GM12801 (cell line): ENCODE results near the gene GLS.

Source experiments
- TF ChIP-seq, protein P1 (sequence below): IDR thresholded peaks from one replicate; pipeline ENCODE4 v1.5.1; 2011; ENCODE audit warnings: control low read depth; ENCODE audit not compliant: insufficient read length; ENCODE audit errors: extremely low read depth

GLS gene

DNA sequence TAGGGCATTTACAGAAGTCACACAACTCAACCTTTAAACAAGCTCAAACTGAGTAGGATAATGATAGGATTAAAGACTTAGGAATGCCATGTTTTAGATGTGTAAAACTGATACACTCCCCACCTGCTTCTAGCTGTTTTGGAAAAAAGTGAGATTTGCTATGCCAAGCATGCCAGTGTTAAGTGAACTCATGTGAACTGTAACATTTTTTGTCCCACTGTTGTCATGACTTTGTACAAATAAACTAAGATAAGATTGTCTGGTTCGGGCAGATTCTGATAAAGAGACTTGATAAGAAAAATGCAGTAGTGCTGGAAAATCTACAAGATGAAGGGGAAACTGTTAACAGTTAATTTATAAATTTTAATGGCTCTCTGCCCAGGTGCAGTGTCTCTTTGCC lies 66.5 kb downstream of the GLS start:
- TF ChIP-seq, protein P1, sequence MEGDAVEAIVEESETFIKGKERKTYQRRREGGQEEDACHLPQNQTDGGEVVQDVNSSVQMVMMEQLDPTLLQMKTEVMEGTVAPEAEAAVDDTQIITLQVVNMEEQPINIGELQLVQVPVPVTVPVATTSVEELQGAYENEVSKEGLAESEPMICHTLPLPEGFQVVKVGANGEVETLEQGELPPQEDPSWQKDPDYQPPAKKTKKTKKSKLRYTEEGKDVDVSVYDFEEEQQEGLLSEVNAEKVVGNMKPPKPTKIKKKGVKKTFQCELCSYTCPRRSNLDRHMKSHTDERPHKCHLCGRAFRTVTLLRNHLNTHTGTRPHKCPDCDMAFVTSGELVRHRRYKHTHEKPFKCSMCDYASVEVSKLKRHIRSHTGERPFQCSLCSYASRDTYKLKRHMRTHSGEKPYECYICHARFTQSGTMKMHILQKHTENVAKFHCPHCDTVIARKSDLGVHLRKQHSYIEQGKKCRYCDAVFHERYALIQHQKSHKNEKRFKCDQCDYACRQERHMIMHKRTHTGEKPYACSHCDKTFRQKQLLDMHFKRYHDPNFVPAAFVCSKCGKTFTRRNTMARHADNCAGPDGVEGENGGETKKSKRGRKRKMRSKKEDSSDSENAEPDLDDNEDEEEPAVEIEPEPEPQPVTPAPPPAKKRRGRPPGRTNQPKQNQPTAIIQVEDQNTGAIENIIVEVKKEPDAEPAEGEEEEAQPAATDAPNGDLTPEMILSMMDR = no peak

DNA sequence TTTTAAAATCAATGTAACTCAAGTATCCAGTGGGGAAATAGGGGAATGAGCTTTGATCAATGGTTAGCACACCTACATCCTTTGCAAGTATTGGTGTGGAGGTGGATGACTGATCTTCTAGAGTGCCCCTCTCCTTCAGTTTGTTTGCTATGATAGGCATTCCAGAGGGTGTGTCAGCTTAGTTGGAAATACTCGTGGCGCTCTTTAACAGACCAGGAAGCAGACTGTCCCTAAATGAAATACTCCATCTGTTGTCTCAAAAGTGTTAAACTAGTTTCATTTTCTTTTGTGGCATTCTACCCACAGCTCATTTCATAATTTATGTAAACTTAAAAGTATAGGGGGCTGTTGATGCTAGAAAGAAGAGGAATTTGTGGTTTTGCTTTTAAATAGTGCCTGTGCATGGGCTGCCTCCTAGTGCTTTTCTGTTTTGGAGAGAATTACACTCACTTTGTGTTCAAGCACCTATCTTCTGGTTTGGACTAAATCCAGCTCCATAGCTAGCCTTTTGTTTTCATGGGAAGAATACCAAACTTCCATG lies 67.2 kb downstream of the GLS start:
- TF ChIP-seq, protein P1 = no peak

DNA sequence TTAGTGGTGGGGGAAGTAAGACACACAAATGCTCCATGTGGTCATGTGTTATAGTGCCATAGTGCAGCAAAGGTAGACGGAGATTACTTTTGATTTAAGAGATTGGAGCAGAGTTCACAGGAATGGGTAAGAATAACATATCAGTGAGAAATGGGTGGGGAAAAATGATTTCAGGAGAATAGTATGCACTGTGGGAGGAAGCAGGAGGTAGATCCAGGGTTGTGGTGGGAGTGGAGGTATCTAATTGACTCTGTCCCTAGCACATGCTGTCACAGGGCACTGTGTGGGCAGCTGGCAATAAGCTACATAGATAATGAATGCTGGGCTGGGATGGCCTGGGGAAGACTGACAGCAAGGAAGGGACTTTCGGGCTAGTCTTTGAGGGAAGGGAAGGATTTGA lies 68.0 kb downstream of the GLS start:
- TF ChIP-seq, protein P1 = no peak

DNA sequence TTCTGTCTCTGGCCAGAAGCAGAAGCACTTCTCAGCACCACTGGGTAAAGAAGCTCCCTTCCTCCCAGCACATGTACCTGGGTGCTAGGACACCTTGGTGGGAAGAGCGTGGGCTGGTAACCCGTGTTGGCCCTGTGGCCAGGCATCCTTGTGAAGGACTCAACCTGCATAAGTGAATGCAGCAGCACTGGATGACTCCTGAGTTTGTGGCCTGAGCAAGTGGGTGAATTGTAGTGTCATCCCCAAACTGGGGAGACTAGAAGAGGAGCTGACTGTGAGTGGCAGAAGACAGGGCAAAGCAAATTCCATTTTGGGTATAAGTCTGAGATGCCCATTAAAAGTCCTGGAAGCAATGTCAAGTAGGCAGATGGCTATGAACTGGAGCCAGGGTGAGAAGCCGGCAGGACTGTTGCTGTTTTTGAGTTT lies 70.0 kb downstream of the GLS start:
- TF ChIP-seq, protein P1 = no peak

DNA sequence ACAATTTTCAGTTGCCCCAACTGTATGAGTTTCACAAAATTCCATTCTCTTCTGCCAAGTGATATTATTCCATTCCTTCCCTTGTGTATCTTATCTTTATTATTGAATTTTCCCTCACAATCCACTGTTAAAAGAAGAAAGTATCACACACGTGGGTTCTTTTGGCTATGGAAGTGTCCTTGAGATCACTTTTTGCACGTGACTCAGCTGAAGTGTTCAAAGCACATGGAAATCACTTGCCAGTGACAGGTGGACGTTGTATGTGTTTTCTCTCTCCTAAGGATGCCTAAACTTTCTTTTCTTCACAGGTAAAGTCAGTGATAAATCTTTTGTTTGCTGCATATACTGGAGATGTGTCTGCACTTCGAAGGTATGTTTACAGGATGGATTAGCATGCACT lies 72.6 kb downstream of the GLS start:
- TF ChIP-seq, protein P1 = no peak

DNA sequence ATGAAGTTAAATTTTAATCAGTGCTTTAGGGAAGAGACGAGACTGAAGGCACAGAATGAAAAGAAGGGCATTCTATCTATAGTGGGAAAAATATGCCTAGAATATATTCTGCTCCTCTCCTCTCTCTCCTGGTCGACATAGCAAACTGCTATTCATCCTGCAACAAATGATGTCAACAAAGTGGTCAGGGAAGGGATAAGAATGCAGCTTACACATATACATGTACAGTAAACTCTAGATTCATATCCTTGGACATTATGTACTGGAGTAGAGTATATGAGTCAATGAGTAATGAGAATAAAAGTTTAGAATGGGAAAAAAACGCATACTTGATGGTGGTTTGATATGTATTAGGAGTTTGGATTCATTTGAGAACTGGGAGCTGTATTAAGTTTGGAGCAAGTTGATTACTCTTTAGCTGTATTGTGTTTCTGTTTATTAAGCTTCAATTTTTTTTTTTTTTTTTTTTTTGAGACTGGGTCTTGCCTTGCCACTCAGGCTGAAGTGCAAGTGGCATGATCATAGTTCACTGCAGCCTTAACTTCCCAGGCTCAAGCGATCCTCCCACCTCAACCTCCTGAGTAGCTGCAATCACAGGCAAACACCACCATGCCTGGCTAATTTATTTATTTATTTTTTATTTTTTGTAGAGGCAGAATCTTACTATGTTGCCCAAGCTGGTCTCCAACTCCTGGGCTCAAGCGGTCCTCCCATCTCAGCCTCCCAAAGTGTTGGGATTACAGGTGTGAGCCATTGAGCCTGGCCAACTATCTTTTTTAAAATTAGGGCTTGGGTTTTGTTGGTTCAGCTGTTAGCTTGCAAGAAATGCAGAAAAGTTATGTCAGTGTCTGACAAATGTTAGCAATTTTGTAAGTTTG lies 79.5 kb downstream of the GLS start:
- TF ChIP-seq, protein P1 = no peak

DNA sequence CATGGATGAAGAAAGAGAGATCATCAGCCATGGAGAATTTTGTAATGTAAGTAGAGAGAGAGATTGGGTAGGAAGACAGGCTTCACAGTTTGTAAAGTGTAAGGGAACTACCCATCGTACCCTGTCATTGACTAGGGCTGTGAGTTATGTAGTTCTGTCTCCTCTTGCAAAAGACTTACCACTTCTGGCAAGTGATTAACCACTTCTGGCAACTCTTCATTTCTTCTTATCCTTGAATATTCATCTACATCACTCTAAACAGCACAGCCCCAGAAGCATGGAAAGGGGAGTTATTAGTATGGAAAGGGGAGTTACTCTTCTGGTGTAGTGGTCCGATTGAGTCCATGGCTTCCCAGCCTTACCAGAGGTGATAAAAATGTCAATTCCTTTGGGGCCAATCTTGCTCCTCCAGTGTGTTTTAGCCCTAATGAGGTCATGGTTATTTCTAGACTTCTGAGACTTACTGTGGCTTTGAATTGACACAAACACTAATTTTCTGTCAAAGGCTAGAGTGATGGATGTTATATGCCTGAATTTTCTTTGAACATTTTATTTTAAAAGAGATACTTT lies 81.4 kb downstream of the GLS start:
- TF ChIP-seq, protein P1 = no peak
